ENCODE measurements around the gene ADAMTS9. TPM values are rescaled to one million over a fixed set of nuclear protein-coding genes. Genes with fewer than 3 reads are reported as not detected.

ADAMTS9 gene
- total and polyA plus RNA-seq, 2 donors = 20.7 to 120 TPM

DNA sequence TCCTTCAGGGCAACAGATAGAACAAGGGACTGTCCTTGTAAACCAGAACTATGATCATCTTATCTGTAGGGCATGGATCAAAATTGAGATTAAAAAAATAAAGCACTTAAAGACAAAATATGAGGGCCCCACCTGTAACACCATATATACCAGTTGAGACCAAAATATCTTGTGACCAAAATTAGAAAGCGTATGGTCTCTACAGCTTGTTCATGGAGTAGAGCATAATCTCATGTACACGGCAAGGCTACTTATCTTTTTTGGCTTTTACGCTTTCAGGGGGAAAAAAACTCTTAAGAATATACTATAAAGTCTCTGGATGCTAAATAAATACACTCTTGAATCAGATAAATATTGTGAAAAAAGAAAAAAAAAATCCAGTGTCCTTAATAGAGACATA is 49.3 kb downstream of the ADAMTS9 start:
- Histone ChIP-seq H3K27ac (ENCODE audit: low read depth) (no peak overlapping the region), H3K4me1 (ENCODE audit: insufficient read depth) (no peaks in the 10 kb centered on the region), H3K4me3 (ENCODE audit: low read depth, low read length) (no peak overlapping the region), H3K36me3 (ENCODE audit: insufficient read depth) (no peaks in the 10 kb centered on the region)
- DNase-seq (ENCODE audit: extremely low spot score) = no peak
- 65% methylated on average over 3 of the region's 3 CpGs for WGBS

DNA sequence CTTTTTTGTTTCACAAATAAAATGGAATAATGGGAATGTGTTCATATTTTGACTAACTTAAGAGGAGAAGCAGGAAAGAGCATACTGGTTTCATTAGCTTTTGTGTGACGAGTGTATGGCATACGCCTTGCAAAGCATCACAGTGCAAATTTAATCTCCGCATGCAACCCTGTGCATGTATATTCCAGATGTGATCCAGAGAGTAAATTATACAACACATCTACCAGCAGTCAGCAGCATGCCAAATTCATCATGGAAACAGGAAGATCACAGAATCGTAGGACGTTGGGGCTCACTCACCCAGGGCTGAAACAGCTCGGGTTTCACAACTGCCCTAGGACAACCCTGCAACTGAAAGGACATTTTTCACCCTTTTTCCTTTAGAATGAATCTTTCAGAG is 53.4 kb downstream of the ADAMTS9 start:
- H3K27ac ChIP-seq (ENCODE audit: low read depth) = no peak overlapping the region
- no peaks in the 10 kb centered on the region for H3K36me3 ChIP-seq (ENCODE audit: insufficient read depth)
- H3K4me1 ChIP-seq (ENCODE audit: insufficient read depth) = no peaks in the 10 kb centered on the region
- WGBS = 67% methylated on average over 6 of the region's 6 CpGs
- H3K4me3 ChIP-seq (ENCODE audit: low read depth, low read length) = no peak overlapping the region
- DNase-seq (ENCODE audit: extremely low spot score) = no peak

DNA sequence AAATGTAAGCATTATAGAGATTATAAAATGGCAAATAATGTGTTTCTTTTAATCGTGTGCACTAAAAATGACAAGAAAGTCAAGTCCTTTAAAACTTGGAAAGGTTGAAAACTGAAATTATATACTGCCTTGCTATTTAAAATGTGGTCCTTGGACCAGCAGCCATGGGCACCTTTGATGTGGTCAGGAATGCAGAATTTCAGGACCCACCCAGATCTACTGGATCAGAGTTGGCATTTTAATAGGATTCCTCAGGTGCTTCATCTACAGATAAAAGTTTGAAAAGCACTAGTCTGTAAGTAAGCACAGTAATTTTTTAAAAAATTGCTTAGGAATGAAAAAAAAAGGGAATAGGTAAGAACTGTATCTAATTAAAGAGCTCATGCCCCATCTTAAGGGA is 55.8 kb downstream of the ADAMTS9 start:
- H3K4me1 ChIP-seq (ENCODE audit: insufficient read depth) = no peaks in the 10 kb centered on the region
- no peak overlapping the region for H3K27ac ChIP-seq (ENCODE audit: low read depth)
- WGBS = 74% methylated on average over 1 of the region's 1 CpG
- DNase-seq (ENCODE audit: extremely low spot score) = no peak
- no peaks in the 10 kb centered on the region for H3K36me3 ChIP-seq (ENCODE audit: insufficient read depth)
- no peak overlapping the region for H3K4me3 ChIP-seq (ENCODE audit: low read depth, low read length)

DNA sequence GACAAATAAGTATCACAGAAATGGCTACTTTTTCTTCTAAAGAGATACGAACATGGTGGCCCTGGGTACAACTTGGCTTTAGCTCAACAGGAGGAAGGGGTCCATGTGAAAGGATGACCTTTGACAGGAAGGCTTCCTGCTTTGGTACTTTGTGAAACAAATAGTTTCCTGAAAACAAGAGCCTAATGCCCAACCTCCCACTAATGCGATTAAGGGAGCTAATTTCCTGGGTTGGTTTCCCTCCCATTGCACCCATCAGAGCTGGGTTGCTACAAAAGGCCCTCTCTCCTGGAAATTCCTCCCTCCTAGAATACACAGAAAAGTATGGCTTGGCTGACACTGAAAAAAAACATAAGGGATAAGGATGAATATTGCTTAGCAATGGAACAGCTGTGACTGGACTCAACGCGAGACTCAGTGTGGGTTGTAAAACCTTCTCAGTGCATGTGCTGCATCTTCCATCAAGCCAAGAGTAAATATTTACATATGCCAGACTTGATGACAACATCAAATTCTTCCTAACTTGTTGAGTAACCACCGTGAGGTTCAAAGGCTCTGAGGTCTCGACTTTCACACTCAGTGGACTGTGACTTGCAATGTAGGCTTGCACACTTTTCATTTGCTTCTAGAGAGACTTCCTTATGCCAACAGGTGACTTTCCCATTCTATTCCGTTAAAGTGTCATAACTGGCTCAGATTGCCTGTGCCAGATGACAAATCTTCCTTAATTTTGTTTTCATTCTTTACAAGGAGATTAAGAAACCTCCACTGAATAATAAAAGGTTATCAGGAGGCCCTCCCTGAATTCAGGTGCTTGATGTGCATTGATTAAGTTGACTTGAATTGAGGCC is 60.1 kb downstream of the ADAMTS9 start:
- WGBS = 61% methylated on average over 7 of the region's 7 CpGs
- Histone ChIP-seq H3K4me3 (ENCODE audit: low read depth, low read length) (no peak overlapping the region), H3K4me1 (ENCODE audit: insufficient read depth) (no peaks in the 10 kb centered on the region), H3K27ac (ENCODE audit: low read depth) (no peak overlapping the region), H3K36me3 (ENCODE audit: insufficient read depth) (no peaks in the 10 kb centered on the region)
- DNase-seq (ENCODE audit: extremely low spot score) = no peak

DNA sequence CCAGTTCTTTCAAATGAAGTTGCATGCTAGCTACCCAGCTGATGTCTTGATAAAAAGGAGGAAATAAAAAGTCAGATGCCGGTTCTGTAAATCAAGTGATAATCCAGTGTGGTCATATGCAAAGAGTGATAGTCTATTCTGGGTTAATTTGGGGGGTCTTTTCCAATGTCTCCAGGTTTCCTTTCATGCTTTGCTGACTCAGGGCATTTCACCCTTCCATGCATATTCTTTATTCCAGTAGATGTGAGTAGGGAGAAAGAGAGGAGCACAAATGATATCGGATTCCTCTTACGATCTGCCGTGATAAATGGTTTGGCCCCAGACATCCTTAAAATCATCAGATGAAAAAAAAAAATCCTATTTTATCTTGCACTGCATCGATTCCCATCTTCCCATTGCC is 60.8 kb downstream of the ADAMTS9 start:
- Histone ChIP-seq H3K27ac (ENCODE audit: low read depth) (no peak overlapping the region), H3K36me3 (ENCODE audit: insufficient read depth) (no peaks in the 10 kb centered on the region), H3K4me3 (ENCODE audit: low read depth, low read length) (no peak overlapping the region), H3K4me1 (ENCODE audit: insufficient read depth) (no peaks in the 10 kb centered on the region)
- no peak for DNase-seq (ENCODE audit: extremely low spot score)
- WGBS = 94% methylated on average over 5 of the region's 5 CpGs

DNA sequence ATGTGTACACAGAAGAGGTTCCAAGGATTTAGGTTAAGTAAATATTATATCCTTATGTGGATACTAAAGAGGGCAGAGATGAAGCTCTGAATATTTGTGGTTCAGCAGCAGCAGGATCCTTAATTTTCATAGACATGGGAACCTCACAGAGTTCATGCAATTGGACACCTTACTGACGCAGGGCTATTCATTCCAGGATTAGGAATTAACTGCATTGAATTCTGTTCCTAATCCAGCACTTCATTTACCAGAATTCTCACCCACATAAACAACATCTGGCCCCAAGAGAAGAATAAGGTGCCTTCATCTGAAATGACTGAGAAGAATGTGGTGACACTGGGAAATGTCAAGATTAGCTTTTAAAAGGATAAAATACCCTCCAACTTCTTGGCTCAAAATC is 62.4 kb downstream of the ADAMTS9 start:
- H3K27ac ChIP-seq (ENCODE audit: low read depth) = no peak overlapping the region
- no peak overlapping the region for H3K4me3 ChIP-seq (ENCODE audit: low read depth, low read length)
- WGBS = 55% methylated on average over 1 of the region's 1 CpG
- no peaks in the 10 kb centered on the region for H3K36me3 ChIP-seq (ENCODE audit: insufficient read depth)
- no peak for DNase-seq (ENCODE audit: extremely low spot score)
- no peaks in the 10 kb centered on the region for H3K4me1 ChIP-seq (ENCODE audit: insufficient read depth)

DNA sequence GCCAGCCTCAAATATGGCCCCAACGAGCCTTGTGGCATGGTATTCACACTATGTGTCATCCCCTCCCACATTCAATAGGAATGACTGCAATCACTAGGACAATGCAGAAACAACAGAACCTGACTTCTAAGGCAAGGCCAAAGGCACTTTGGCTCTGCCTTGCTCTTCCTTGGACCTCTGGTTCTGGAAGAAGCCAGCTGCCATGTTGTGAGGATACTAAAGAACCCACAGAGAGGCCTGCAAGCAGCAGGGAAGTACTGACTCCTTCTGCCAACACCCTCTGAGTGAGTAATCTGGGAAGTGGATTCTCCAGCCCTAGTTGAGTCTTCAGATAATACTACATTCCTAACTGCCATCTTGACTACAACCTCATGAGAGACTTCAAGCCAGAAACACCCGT is 64.7 kb downstream of the ADAMTS9 start:
- no peak overlapping the region for H3K27ac ChIP-seq (ENCODE audit: low read depth)
- WGBS = 59% methylated on average over 2 of the region's 2 CpGs

DNA sequence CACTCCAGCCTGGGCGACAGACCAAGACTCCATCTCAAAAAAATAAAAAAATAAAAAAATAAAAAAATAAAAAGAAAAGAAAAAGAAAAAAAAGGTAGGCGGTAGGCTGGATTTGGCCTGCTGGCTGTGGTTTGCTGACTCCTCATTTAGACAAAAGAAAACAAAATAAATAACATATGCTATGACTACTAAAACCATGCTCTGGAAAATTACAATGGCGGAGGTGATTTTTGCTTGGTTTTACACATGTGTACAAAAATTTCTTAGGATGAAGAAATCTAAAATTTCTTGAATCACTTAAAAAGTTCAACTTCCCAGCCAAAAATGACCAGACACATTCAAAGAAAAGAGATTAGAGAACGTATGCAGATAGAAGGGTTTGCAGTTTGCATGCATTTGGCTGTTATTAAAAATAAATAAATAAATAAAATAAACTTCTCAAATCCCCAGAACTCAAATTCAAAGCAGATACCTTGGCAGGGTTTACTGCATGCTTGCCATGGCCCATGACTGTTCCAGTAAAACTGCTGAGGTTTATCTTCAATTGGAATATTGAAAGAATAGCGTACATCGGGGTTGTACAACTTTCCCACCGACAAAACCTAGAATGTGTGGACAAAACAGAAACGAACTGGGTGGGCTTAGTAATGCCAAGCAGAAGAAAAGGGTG is 65.9 kb downstream of the ADAMTS9 start:
- no peak overlapping the region for H3K27ac ChIP-seq (ENCODE audit: low read depth)

More for the DNA sequence above, 64.7 kb downstream of the ADAMTS9 start:
- Histone ChIP-seq H3K36me3 (ENCODE audit: insufficient read depth) (no peaks in the 10 kb centered on the region), H3K4me3 (ENCODE audit: low read depth, low read length) (no peak overlapping the region), H3K4me1 (ENCODE audit: insufficient read depth) (no peaks in the 10 kb centered on the region)
- no peak for DNase-seq (ENCODE audit: extremely low spot score)

DNA sequence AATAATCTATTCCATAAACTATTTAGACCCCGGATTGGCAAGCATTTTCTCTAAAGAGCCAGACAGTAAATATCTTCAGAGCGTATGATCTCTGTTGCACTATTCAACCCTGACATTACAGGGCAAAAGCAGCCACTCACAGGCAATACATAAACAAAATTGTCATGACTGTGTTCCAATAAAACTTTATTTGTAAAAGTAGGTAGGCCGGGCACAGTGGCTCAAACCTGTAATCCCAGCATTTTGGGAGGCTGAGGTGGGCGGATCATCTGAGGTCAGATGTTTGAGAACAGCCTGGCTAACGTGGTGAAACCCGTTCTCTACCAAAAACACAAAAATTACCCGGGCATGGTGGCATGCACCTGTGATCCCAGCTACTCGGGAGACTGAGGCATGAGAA is 66.5 kb downstream of the ADAMTS9 start:
- no peak for DNase-seq (ENCODE audit: extremely low spot score)
- H3K27ac ChIP-seq (ENCODE audit: low read depth) = no peak overlapping the region
- H3K36me3 ChIP-seq (ENCODE audit: insufficient read depth) = no peaks in the 10 kb centered on the region
- WGBS = 96% methylated on average over 8 of the region's 8 CpGs
- H3K4me1 ChIP-seq (ENCODE audit: insufficient read depth) = no peaks in the 10 kb centered on the region
- no peak overlapping the region for H3K4me3 ChIP-seq (ENCODE audit: low read depth, low read length)

More for the DNA sequence above, 65.9 kb downstream of the ADAMTS9 start:
- no peak for DNase-seq (ENCODE audit: extremely low spot score)
- WGBS = 90% methylated on average over 8 of the region's 8 CpGs
- H3K4me3 ChIP-seq (ENCODE audit: low read depth, low read length) = no peak overlapping the region
- H3K36me3 ChIP-seq (ENCODE audit: insufficient read depth) = no peaks in the 10 kb centered on the region
- no peaks in the 10 kb centered on the region for H3K4me1 ChIP-seq (ENCODE audit: insufficient read depth)

DNA sequence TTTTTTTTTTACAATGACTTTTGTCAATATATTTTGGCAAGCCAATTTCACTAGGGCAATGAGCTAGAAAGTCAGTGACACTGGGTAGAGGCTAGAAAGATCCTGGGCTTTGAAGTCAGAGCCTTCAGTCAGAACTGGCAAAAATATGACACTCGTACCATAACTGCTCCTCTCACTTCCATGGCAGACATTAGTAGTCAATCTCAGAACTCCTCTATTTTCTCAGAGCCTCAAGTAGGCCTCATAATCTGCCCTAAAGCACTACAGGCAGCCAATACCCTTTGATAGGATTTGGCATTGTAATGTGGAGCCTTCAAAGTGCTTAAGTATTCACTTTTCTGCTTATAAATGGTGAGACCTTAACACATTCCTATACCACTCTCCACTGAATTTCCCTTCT is 67.8 kb downstream of the ADAMTS9 start:
- H3K27ac ChIP-seq (ENCODE audit: low read depth) = no peak overlapping the region
- no peaks in the 10 kb centered on the region for H3K4me1 ChIP-seq (ENCODE audit: insufficient read depth)
- H3K4me3 ChIP-seq (ENCODE audit: low read depth, low read length) = no peak overlapping the region
- H3K36me3 ChIP-seq (ENCODE audit: insufficient read depth) = no peaks in the 10 kb centered on the region
- WGBS = 88% methylated on average over 1 of the region's 1 CpG
- DNase-seq (ENCODE audit: extremely low spot score) = no peak

DNA sequence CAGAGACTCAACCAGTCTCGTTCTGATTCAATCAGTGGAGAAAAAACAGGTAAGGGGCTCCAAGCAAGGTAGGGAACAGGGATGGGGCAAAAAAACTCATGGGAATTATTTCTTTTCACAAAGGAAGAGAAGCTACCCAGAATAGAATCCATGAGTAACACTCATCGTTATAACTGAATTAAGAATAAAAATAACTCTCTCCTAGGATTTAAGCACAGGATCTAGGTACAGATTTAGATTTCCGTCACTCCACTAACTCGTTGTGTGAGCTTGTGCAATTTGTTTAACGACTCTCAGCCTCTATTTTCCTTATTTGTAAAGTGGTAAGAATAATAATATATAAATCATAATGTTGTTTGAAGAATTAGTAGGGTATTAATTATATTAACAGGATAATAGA is 68.6 kb downstream of the ADAMTS9 start:
- Histone ChIP-seq H3K4me3 (ENCODE audit: low read depth, low read length) (no peak overlapping the region), H3K27ac (ENCODE audit: low read depth) (no peak overlapping the region), H3K4me1 (ENCODE audit: insufficient read depth) (no peaks in the 10 kb centered on the region), H3K36me3 (ENCODE audit: insufficient read depth) (no peaks in the 10 kb centered on the region)
- 85% methylated on average over 5 of the region's 5 CpGs for WGBS
- no peak for DNase-seq (ENCODE audit: extremely low spot score)

DNA sequence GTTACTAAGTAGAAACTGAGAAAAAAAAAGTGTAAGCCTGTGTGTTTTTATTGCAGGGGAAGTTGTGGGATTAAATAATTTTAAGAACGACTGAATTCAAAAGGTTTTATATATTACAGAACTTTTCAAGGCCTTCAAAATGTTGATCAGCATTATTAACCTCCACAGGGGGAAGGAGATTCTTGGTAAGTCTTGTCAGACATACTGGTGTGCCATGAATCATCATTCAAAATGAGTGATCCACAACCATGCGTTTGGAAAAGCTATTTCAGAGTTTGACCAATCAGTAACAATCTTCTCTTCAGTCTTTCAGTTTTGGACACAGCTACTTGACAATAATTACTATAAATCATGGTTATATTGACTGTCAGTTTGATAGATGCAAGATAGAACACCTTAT is 70.2 kb downstream of the ADAMTS9 start:
- no peak overlapping the region for H3K4me3 ChIP-seq (ENCODE audit: low read depth, low read length)
- DNase-seq (ENCODE audit: extremely low spot score) = no peak
- WGBS = 74% methylated on average over 2 of the region's 2 CpGs
- H3K27ac ChIP-seq (ENCODE audit: low read depth) = no peak overlapping the region
- no peaks in the 10 kb centered on the region for H3K4me1 ChIP-seq (ENCODE audit: insufficient read depth)
- no peaks in the 10 kb centered on the region for H3K36me3 ChIP-seq (ENCODE audit: insufficient read depth)

DNA sequence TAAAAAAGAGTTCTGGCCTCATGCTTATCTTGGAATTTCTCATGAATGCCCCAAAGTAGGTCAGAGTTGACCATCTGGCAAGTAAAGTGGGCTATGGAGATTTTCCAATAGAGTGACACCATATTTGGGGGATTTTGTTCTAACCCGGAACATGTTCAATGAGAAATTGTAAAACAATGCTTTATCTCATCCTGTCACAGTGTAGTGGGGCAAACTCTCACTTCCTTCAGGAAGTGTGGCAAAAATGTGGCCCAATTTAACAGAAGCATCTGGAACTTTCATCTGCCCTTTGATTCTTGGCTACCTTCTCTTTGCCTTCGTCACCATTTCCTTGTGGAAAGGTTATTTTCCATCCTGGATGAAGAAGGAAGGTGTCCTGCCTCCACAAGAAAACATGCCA is 70.8 kb downstream of the ADAMTS9 start:
- 80% methylated on average over 2 of the region's 2 CpGs for WGBS
- Histone ChIP-seq H3K27ac (ENCODE audit: low read depth) (no peak overlapping the region), H3K4me1 (ENCODE audit: insufficient read depth) (no peaks in the 10 kb centered on the region), H3K4me3 (ENCODE audit: low read depth, low read length) (no peak overlapping the region), H3K36me3 (ENCODE audit: insufficient read depth) (no peaks in the 10 kb centered on the region)
- DNase-seq (ENCODE audit: extremely low spot score) = no peak

DNA sequence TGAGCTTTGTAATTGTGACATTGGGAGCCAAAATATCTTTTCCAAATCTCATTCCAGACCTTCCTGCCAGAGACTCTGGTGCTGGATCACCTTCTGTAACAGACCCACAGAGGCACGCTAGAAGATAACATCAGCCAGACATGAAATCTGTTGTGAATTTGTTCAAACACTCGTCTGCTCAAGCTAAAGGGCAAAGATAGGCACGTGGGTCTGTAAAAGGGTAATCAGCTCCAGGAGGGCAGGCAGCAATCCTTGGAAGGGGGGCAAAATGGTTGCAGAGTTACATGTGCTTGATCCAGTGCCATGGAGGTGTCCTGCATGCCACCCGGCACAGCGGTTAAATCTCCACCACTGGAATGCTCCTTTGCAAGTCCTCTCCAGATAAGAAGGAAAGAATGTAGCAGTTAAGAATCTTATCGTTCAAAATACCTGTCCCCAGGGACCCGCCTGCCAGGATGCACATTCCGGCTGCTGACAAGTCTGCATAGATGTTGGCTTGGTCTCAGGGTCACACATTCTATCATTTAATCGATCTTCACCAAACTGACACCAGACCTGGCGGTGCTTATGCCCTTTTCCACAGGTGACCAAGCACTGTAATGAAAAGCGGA is 74.8 kb downstream of the ADAMTS9 start:
- Histone ChIP-seq H3K27ac (ENCODE audit: low read depth) (peak overlapping the region; percentile 26), H3K36me3 (ENCODE audit: insufficient read depth) (no peaks in the 10 kb centered on the region), H3K4me3 (ENCODE audit: low read depth, low read length) (no peak overlapping the region), H3K4me1 (ENCODE audit: insufficient read depth) (no peaks in the 10 kb centered on the region)
- 43% methylated on average over 11 of the region's 11 CpGs for WGBS
- DNase-seq (ENCODE audit: extremely low spot score) = no peak

Data from urinary bladder (tissue), 4 donors.